ENCODE results near the gene POLE4. TPM values are rescaled to one million over a fixed set of nuclear protein-coding genes. Genes with fewer than 3 reads are reported as not detected.

The POLE4 gene
- polyA plus RNA-seq, 3 donors, result 35.0 to 345 (median 304) TPM

GRCh38 chr2:74948779-74949178 lies 9.7 kb upstream of the POLE4 start:
- intact Hi-C loops (cut with micrococcal nuclease), result no loop called here
- peaks cover 5 to 25% (median 21%) of the 10 kb centered on the region in 7 donors for H3K9me3 Mint-ChIP-seq
- Histone ChIP-seq H4K20me1 (ENCODE audit: insufficient read depth, low read length) (no peaks in the 10 kb centered on the region), H3K9ac (ENCODE audit: insufficient read depth, low read length, poor library complexity, severe bottlenecking) (no peak overlapping the region), H3K4me2 (replicated peaks; ENCODE audit: extremely low read depth, low read length, poor library complexity, severe bottlenecking) (no peak overlapping the region), H3K36me3 (replicated peaks in 1 of 2; ENCODE audit: control insufficient read depth in 1 of 2, insufficient read depth in 2 of 2, low read length in 2 of 2) (no peaks in the 10 kb centered on the region), H3K27ac (ENCODE audit: low read depth in 1 of 2, low read length in 2 of 2) (no peak overlapping the region), H3K79me2 (ENCODE audit: insufficient read depth, low read length) (no peaks in the 10 kb centered on the region), H3K27me3 (ENCODE audit: control insufficient read depth in 2 of 2, insufficient read depth in 2 of 2, low read length in 2 of 2) (no peaks in the 10 kb centered on the region), H3K4me3 (replicated peaks in 1 of 3; ENCODE audit: low read depth in 2 of 3, low read length in 3 of 3) (no peak overlapping the region), H3K9me3 (replicated peaks in 1 of 2; ENCODE audit: control insufficient read depth in 1 of 2, insufficient read depth in 1 of 2, low read length in 2 of 2) (peaks cover 5 to 8% of the 10 kb centered on the region in 2 donors), H3K4me1 (ENCODE audit: control insufficient read depth in 1 of 2, insufficient read depth in 2 of 2, low read length in 2 of 2) (no peaks in the 10 kb centered on the region), H2AFZ (ENCODE audit: insufficient read depth, low read depth, low read length, poor library complexity, severe bottlenecking) (no peak overlapping the region)
- H3K4me1 Mint-ChIP-seq, result peaks cover 17% of the 10 kb centered on the region
- H3K4me3 Mint-ChIP-seq, result no peak overlapping the region
- TF ChIP-seq, protein P1, sequence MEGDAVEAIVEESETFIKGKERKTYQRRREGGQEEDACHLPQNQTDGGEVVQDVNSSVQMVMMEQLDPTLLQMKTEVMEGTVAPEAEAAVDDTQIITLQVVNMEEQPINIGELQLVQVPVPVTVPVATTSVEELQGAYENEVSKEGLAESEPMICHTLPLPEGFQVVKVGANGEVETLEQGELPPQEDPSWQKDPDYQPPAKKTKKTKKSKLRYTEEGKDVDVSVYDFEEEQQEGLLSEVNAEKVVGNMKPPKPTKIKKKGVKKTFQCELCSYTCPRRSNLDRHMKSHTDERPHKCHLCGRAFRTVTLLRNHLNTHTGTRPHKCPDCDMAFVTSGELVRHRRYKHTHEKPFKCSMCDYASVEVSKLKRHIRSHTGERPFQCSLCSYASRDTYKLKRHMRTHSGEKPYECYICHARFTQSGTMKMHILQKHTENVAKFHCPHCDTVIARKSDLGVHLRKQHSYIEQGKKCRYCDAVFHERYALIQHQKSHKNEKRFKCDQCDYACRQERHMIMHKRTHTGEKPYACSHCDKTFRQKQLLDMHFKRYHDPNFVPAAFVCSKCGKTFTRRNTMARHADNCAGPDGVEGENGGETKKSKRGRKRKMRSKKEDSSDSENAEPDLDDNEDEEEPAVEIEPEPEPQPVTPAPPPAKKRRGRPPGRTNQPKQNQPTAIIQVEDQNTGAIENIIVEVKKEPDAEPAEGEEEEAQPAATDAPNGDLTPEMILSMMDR (IDR thresholded peaks at IDR 0.05), result no peak
- H3K27ac Mint-ChIP-seq, result no peak overlapping the region
- peaks cover 0 to 50% of the 10 kb centered on the region in 2 donors for H3K36me3 Mint-ChIP-seq
- no CpG with 5 or more reads among the region's 4 CpGs for WGBS (ENCODE audit: insufficient coverage)
- no peak for DNase-seq
- peaks cover 0 to 2% (median 0%) of the 10 kb centered on the region in 3 donors for H3K27me3 Mint-ChIP-seq (ENCODE audit: low read depth in 3 of 3)

DNA sequence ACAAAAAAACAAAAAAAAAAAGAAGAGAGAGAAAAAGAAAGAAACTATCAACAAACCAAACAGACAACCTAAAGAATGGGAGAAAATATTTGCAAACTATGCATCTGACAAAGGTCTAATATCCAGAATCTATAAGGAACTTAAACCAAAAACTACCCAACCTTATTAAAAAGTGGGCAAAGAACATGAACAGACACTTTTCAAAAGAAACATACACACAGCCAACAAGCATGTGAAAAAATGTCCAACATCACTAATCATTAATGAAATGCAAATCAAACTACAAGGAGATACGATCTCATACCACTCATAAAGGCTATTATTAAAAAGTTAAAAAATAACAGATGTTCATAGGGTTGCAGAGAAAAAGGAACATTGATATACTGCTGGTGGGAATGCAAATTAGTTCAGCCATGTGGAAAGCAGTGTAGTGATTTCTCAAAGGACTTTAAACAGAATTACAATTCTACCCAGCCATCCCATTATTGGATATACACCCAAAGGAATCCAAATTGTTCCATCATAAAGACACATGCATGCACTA lies 7.2 kb upstream of the POLE4 start:
- Histone ChIP-seq H3K9ac (ENCODE audit: insufficient read depth, low read length, poor library complexity, severe bottlenecking) (no peak overlapping the region), H3K36me3 (replicated peaks in 1 of 2; ENCODE audit: control insufficient read depth in 1 of 2, insufficient read depth in 2 of 2, low read length in 2 of 2) (no peaks in the 10 kb centered on the region), H2AFZ (ENCODE audit: insufficient read depth, low read depth, low read length, poor library complexity, severe bottlenecking) (no peak overlapping the region), H3K4me1 (ENCODE audit: control insufficient read depth in 1 of 2, insufficient read depth in 2 of 2, low read length in 2 of 2) (no peaks in the 10 kb centered on the region), H3K27ac (ENCODE audit: low read depth in 1 of 2, low read length in 2 of 2) (no peak overlapping the region), H3K27me3 (ENCODE audit: control insufficient read depth in 2 of 2, insufficient read depth in 2 of 2, low read length in 2 of 2) (no peaks in the 10 kb centered on the region), H3K4me2 (replicated peaks; ENCODE audit: extremely low read depth, low read length, poor library complexity, severe bottlenecking) (no peak overlapping the region), H3K9me3 (replicated peaks in 1 of 2; ENCODE audit: control insufficient read depth in 1 of 2, insufficient read depth in 1 of 2, low read length in 2 of 2) (peaks cover 5 to 8% of the 10 kb centered on the region in 2 donors), H3K4me3 (replicated peaks in 1 of 3; ENCODE audit: low read depth in 2 of 3, low read length in 3 of 3) (no peak overlapping the region), H3K79me2 (ENCODE audit: insufficient read depth, low read length) (no peaks in the 10 kb centered on the region), H4K20me1 (ENCODE audit: insufficient read depth, low read length) (no peaks in the 10 kb centered on the region)
- TF ChIP-seq, protein P1 (IDR thresholded peaks at IDR 0.05), result no peak
- H3K4me1 Mint-ChIP-seq, result peaks cover 13% of the 10 kb centered on the region
- H3K9me3 Mint-ChIP-seq, result peaks cover 5 to 25% (median 22%) of the 10 kb centered on the region in 7 donors
- no peak for DNase-seq
- H3K27ac Mint-ChIP-seq, result peak overlapping the region in 1 of 7 donors; percentile 2
- H3K4me3 Mint-ChIP-seq, result no peak overlapping the region
- intact Hi-C loops (cut with micrococcal nuclease), result no loop called here
- no CpG with 5 or more reads among the region's 1 CpG for WGBS (ENCODE audit: insufficient coverage)
- peaks cover 0 to 2% (median 0%) of the 10 kb centered on the region in 3 donors for H3K27me3 Mint-ChIP-seq (ENCODE audit: low read depth in 3 of 3)
- peaks cover 0 to 62% of the 10 kb centered on the region in 2 donors for H3K36me3 Mint-ChIP-seq
